Gastrocnemius medialis (tissue), 4 donors: ENCODE measurements around the gene HERC6.

ENCODE experiments used
- POLR2A ChIP-seq, 2 donors: fragments of 450-650 bp; IDR thresholded peaks; one replicate each; pipeline ENCODE4 v1.6.1; 2017; ENCODE audit warnings: antibody characterized with exemption in 2 of 2, mild to moderate bottlenecking in 2 of 2, moderate library complexity in 2 of 2
- TF ChIP-seq, protein P1 (sequence below), 5 experiments: fragments of 450-650 bp in 3 of 5; fragments of 200-600 bp in 2 of 5; sonication (generic) in 2 of 5; IDR thresholded peaks in 4 of 5; conservative IDR thresholded peaks in 1 of 5; 1 replicate in 4 of 5; 2 replicates in 1 of 5; pipeline ENCODE4 v1.5.1; 2016 to 2019; ENCODE audit warnings: antibody characterized with exemption in 5 of 5, mild to moderate bottlenecking in 3 of 5, moderate library complexity in 3 of 5

DNA sequence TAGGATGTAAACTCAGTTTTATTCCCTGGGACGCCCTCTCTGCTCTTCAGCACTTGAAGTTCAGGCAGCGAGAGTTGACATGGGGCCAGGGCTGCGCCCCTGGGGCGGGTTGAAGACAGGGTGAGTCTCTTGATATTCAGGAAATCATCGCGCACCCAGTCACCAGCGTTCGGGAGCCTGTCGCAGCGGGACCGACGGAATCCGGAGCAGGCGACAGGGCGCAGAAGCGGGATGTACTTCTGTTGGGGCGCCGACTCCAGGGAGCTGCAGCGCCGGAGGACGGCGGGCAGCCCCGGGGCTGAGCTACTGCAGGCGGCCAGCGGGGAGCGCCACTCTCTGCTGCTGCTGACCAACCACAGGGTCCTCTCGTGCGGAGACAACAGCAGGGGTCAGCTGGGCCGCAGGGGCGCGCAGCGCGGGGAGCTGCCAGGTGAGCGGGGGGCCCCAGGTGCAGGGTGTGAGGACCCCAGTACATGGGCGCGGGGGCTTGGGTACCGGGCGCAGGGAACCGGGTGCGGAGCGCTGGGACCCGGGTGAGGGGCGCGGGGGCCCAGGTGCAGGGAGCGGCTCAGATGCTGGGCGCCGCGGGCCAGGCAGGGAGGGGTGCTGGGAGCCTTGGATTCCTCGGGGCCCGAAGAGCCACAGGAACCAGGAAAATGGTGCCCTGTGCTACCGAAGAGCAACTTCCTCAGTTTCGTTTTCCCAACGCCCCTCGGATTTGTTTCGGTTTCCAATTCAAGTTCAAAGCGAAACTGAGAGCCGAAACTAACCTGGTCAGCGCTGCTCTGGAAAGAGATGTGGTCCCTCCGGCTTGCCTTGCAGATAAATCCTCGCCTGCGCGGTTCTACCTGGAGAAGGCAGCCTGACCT lies at the start of gene HERC6:
- TF ChIP-seq, protein P1, sequence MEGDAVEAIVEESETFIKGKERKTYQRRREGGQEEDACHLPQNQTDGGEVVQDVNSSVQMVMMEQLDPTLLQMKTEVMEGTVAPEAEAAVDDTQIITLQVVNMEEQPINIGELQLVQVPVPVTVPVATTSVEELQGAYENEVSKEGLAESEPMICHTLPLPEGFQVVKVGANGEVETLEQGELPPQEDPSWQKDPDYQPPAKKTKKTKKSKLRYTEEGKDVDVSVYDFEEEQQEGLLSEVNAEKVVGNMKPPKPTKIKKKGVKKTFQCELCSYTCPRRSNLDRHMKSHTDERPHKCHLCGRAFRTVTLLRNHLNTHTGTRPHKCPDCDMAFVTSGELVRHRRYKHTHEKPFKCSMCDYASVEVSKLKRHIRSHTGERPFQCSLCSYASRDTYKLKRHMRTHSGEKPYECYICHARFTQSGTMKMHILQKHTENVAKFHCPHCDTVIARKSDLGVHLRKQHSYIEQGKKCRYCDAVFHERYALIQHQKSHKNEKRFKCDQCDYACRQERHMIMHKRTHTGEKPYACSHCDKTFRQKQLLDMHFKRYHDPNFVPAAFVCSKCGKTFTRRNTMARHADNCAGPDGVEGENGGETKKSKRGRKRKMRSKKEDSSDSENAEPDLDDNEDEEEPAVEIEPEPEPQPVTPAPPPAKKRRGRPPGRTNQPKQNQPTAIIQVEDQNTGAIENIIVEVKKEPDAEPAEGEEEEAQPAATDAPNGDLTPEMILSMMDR (IDR thresholded peaks at IDR 0.05 in 4 of 5, conservative IDR thresholded peaks at IDR 0.05 in 1 of 5), result peak; percentile 47 to 77 (median 60)
- TF ChIP-seq POLR2A (IDR thresholded peaks at IDR 0.05), result no peak
